ENCODE measurements around the gene BRD9.

BRD9 gene

DNA sequence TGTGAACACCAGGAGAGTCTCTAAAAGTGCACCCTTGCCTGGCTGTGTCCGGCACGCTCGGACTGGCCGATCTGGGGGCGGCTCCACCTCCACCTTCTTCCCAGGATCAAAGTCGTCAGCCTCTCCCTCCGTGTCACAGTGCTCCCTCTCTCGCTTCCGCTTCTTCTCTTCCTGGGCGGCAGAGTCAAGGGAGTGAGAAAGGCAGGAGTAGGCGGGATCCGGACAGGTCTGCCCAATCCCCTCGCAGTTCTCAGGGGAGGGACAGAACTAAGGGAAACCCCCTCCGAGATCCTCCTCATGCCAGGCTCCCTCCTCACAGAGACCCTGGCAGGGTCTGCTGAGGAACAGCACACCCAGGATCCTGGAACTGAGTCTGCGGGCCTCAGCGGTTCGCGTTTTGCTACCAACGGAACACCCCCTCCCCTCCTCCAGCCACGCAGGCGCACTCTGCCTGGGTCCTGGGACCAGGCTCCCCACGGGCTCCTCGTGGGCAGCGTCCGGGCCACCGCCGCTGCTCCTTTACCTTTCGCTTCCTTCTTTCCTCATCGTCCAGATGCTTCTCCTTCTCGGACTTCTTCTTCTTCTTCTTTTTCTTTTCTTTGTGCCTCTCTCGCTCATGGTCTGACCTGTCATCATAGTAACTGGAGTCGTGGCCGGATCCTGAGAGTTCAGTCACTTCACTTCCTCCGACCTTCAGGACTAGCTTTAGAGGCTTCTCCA is 1.3 kb downstream of the BRD9 start:
- Histone ChIP-seq H4K20me1 (ENCODE audit: control insufficient read depth, insufficient read depth, low read depth, low read length) (no peaks in the 10 kb centered on the region), H3K27ac (ENCODE audit: low read depth, low read length) (no peak overlapping the region)

DNA sequence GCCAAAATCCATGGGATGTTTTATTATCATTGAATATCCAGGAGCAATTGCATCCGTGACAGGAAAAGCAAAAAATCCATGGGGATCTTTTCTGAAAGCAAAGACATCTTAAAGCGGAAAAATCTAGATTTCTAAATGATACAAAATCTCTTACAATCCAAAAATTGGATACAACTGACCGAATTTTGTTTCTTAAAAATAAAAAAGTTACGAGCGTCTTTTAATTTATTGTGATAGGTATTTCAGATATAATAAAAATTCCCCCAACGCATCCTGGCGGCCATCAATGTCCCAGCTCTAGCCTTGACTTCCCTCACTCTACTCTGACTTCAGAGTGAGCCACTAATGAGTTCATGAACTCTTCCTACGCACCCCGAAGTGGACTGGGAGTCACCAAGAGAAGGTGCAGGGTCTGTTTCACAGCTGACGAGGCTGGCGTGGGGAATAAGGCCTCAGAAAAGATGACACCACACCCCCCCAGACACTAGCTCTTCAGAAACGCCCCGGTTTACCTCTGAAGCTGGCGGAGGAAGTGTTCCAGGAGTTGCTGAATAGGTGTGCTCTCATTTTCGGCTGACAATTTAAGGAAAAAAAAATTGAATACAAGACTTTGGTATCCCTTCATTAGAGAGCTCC is 3.4 kb downstream of the BRD9 start:
- no peak for TF ChIP-seq EZH2phosphoT487 (IDR thresholded peaks at IDR 0.05; ENCODE audit: borderline replicate concordance, low read length)
- TF ChIP-seq, protein P1, sequence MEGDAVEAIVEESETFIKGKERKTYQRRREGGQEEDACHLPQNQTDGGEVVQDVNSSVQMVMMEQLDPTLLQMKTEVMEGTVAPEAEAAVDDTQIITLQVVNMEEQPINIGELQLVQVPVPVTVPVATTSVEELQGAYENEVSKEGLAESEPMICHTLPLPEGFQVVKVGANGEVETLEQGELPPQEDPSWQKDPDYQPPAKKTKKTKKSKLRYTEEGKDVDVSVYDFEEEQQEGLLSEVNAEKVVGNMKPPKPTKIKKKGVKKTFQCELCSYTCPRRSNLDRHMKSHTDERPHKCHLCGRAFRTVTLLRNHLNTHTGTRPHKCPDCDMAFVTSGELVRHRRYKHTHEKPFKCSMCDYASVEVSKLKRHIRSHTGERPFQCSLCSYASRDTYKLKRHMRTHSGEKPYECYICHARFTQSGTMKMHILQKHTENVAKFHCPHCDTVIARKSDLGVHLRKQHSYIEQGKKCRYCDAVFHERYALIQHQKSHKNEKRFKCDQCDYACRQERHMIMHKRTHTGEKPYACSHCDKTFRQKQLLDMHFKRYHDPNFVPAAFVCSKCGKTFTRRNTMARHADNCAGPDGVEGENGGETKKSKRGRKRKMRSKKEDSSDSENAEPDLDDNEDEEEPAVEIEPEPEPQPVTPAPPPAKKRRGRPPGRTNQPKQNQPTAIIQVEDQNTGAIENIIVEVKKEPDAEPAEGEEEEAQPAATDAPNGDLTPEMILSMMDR (IDR thresholded peaks at IDR 0.05; ENCODE audit: low read depth, low read length, poor library complexity, severe bottlenecking): no peak
- Histone ChIP-seq H4K20me1 (ENCODE audit: control insufficient read depth, insufficient read depth, low read depth, low read length) (no peaks in the 10 kb centered on the region), H3K36me3 (ENCODE audit: control insufficient read depth, low read length) (peaks cover 88% of the 10 kb centered on the region)

More for the DNA sequence above, 1.3 kb downstream of the BRD9 start:
- H3K9me3 ChIP-seq (ENCODE audit: control insufficient read depth, insufficient read depth, low read length): no peaks in the 10 kb centered on the region
- TF ChIP-seq, protein P1 (IDR thresholded peaks at IDR 0.05; ENCODE audit: low read depth, low read length, poor library complexity, severe bottlenecking): no peak
- no peak for TF ChIP-seq EZH2phosphoT487 (IDR thresholded peaks at IDR 0.05; ENCODE audit: borderline replicate concordance, low read length)
- H3K4me3 ChIP-seq (ENCODE audit: low read length): peak overlapping the region; percentile 95
- no peaks in the 10 kb centered on the region for H3K9me2 ChIP-seq (replicated peaks; ENCODE audit: control insufficient read depth, low read length)
- H3K4me2 ChIP-seq (ENCODE audit: low read length): peak overlapping the region; percentile 80
- H3K79me2 ChIP-seq (ENCODE audit: control insufficient read depth, low read length): peaks cover 100% of the 10 kb centered on the region
- H3K27me3 ChIP-seq (ENCODE audit: control insufficient read depth, low read length): no peaks in the 10 kb centered on the region
- H3K4me1 ChIP-seq (ENCODE audit: control insufficient read depth, low read length): peaks cover 24% of the 10 kb centered on the region
- H3K36me3 ChIP-seq (ENCODE audit: control insufficient read depth, low read length): peaks cover 88% of the 10 kb centered on the region
- H3F3A ChIP-seq (ENCODE audit: control insufficient read depth, insufficient read depth): no peaks in the 10 kb centered on the region

DNA sequence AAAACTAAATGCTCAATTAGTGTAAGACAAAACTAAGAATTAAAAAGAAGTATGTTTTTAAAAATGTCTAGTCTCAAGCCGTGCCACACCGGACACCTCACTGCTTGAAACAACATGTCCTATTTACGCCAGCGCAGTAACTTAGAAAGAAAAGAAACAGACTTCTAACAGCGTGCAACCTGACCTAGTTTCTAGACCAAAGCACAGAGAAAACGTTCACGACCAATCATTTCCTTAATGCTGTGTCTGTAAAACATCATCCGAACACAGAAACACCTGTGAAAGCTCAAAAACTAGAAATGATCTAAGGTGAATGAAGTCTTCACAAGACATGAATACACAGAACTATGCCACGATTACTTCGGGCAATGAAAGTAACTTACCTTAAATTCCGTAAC is 4.0 kb downstream of the BRD9 start:
- 0 out of 2 replicates have a peak, but pooled peaks cover under 1% of the 10 kb centered on the region for H4K20me1 ChIP-seq (ENCODE audit: control insufficient read depth, insufficient read depth, low read depth, low read length)
- peaks cover 88% of the 10 kb centered on the region for H3K36me3 ChIP-seq (ENCODE audit: control insufficient read depth, low read length)
- H3K79me2 ChIP-seq (ENCODE audit: control insufficient read depth, low read length): peaks cover 100% of the 10 kb centered on the region

More for the DNA sequence above, 3.4 kb downstream of the BRD9 start:
- H3K4me1 ChIP-seq (ENCODE audit: control insufficient read depth, low read length): peaks cover 20% of the 10 kb centered on the region
- H3K79me2 ChIP-seq (ENCODE audit: control insufficient read depth, low read length): peaks cover 100% of the 10 kb centered on the region
- H3K9me2 ChIP-seq (replicated peaks; ENCODE audit: control insufficient read depth, low read length): no peaks in the 10 kb centered on the region
- no peak overlapping the region for H3K4me3 ChIP-seq (ENCODE audit: low read length)
- H3K4me2 ChIP-seq (ENCODE audit: low read length): no peak overlapping the region
- H3K27ac ChIP-seq (ENCODE audit: low read depth, low read length): no peak overlapping the region
- H3K9me3 ChIP-seq (ENCODE audit: control insufficient read depth, insufficient read depth, low read length): no peaks in the 10 kb centered on the region
- no peaks in the 10 kb centered on the region for H3F3A ChIP-seq (ENCODE audit: control insufficient read depth, insufficient read depth)
- H3K27me3 ChIP-seq (ENCODE audit: control insufficient read depth, low read length): no peaks in the 10 kb centered on the region

More for the DNA sequence above, 4.0 kb downstream of the BRD9 start:
- Histone ChIP-seq H3K9me2 (replicated peaks; ENCODE audit: control insufficient read depth, low read length) (no peaks in the 10 kb centered on the region), H3K27ac (ENCODE audit: low read depth, low read length) (no peak overlapping the region), H3K27me3 (ENCODE audit: control insufficient read depth, low read length) (no peaks in the 10 kb centered on the region), H3K4me3 (ENCODE audit: low read length) (no peak overlapping the region), H3K4me2 (ENCODE audit: low read length) (no peak overlapping the region), H3F3A (ENCODE audit: control insufficient read depth, insufficient read depth) (no peaks in the 10 kb centered on the region), H3K4me1 (ENCODE audit: control insufficient read depth, low read length) (peaks cover 14% of the 10 kb centered on the region), H3K9me3 (ENCODE audit: control insufficient read depth, insufficient read depth, low read length) (no peaks in the 10 kb centered on the region)
- TF ChIP-seq, protein P1 (IDR thresholded peaks at IDR 0.05; ENCODE audit: low read depth, low read length, poor library complexity, severe bottlenecking): no peak
- TF ChIP-seq EZH2phosphoT487 (IDR thresholded peaks at IDR 0.05; ENCODE audit: borderline replicate concordance, low read length): no peak
